H1 (cell line): ENCODE results near the gene ELOF1. TPM values are rescaled to one million over a fixed set of nuclear protein-coding genes. Genes with fewer than 3 reads are reported as not detected.
A peak's percentile ranks its signal among the peaks of the same experiment; 100 is the strongest.

Experiments used
- CTBP2 ChIP-seq: IDR thresholded peaks from 2 replicates; pipeline ENCODE4 v1.7.0; 2011; ENCODE audit warnings: borderline replicate concordance, mild to moderate bottlenecking, moderate library complexity, mixed read lengths, low read length; ENCODE audit not compliant: insufficient read depth, insufficient read length
- EZH2 ChIP-seq: fragments of 200-600 bp; sonication (generic); IDR thresholded peaks from 2 replicates; pipeline ENCODE4 v1.7.1; 2012; ENCODE audit warnings: low read depth, mild to moderate bottlenecking, moderate library complexity, low read length, inconsistent platforms; ENCODE audit not compliant: severe bottlenecking
- KDM4A ChIP-seq: IDR thresholded peaks from one replicate; pipeline ENCODE4 v1.7.1; 2012; ENCODE audit warnings: low read depth, mild to moderate bottlenecking, moderate library complexity, low read length, inconsistent platforms; ENCODE audit not compliant: severe bottlenecking
- RBBP5 ChIP-seq: IDR thresholded peaks from 2 replicates; pipeline ENCODE4 v1.7.1; 2012; ENCODE audit warnings: low read depth, mild to moderate bottlenecking, inconsistent platforms, low read length, moderate library complexity, borderline replicate concordance
- SIN3A ChIP-seq, 2 experiments: IDR thresholded peaks in 1 of 2; conservative IDR thresholded peaks in 1 of 2; 2 replicates each; pipeline ENCODE4 v1.6.1; 2011 to 2012; ENCODE audit warnings: low read length in 2 of 2, improper control_type of control experiment in 1 of 2, low read depth in 1 of 2, mild to moderate bottlenecking in 1 of 2
- SIX5 ChIP-seq: IDR thresholded peaks from 2 replicates; pipeline ENCODE4 v1.6.1; 2011; ENCODE audit warnings: mild to moderate bottlenecking, low read depth, low read length
- SP2 ChIP-seq: IDR thresholded peaks from 2 replicates; pipeline ENCODE4 v1.6.1; 2012; ENCODE audit warnings: mild to moderate bottlenecking, low read length, inconsistent platforms
- ZNF274 ChIP-seq: IDR thresholded peaks from 2 replicates; pipeline ENCODE4 v1.7.0; 2012; ENCODE audit warnings: low read length, borderline replicate concordance; ENCODE audit errors: extremely low read depth
- polyA plus RNA-seq, 7 experiments: library from polyadenylated mRNA; depleted of rRNA in 3 of 7; stranded (reverse) in 5 of 7; unstranded in 2 of 7; fragments of >200 nt in 5 of 7; fragments of 200-250 nt in 2 of 7; gene quantifications; 1 replicate in 5 of 7; 2 replicates in 1 of 7; 4 replicates in 1 of 7; pipeline versions ENCODE4 v1.2.1 to v1.2.3, GENCODE V29; 2011 to 2013; ENCODE audit warnings: missing spikeins in 2 of 7, mixed read lengths in 2 of 7
- total RNA-seq: library from RNA; stranded (reverse); fragmentation: NEBNext Ultra II Directional; extraction: Animal tissue kit (Norgen Biotek cat#: 25700); gene quantifications from 2 replicates; pipeline ENCODE4 v1.2.1, GENCODE V29; 2021
- TF ChIP-seq, protein P1 (sequence below): IDR thresholded peaks from 2 replicates; pipeline ENCODE4 v1.6.1; 2012; ENCODE audit warnings: low read length, inconsistent platforms

ELOF1 gene
- total and polyA plus RNA-seq, 2 of the 8 experiments (the other 6 are each of a cell fraction or from before 2014, with no cell fraction given) = 84.2 to 101 TPM

DNA sequence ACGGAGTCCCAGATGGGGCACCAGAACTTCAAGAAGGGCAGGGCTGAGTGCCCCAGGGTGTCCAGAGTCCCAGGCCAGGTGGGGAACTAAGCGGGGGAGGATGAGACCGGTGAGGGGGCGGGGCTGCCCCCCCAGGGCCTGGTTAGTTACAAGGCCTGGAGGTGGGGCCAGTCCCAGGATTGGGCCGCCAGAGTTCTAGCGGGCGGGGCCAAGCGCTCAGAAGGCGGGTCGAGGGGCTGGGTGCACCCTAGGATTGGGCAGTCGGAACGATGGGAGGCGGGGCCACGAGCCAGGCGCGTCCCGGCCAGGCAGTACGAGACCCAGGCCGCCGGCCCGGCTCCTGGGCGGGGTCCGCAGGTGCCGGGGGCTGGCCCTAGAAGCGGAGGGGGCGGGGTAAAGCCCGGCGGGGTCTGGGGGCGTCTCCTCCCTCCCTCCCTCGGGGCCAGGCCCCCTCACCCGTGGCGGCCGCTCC, 54.0 kb downstream of the ELOF1 start (continued):
- TF ChIP-seq ZNF274 (no peak), SP2 (no peak), SIN3A (conservative IDR thresholded peaks at IDR 0.05 in 1 of 2, IDR thresholded peaks at IDR 0.05 in 1 of 2; ENCODE audit: low read depth in 1 of 2, low read length in 2 of 2) (peak; percentile 13 to 25; a peak in 1 of 4 replicates), CTBP2 (no peak), KDM4A (no peak), RBBP5 (no peak), SIX5 (no peak), EZH2 (no peak)
- TF ChIP-seq, protein P1, sequence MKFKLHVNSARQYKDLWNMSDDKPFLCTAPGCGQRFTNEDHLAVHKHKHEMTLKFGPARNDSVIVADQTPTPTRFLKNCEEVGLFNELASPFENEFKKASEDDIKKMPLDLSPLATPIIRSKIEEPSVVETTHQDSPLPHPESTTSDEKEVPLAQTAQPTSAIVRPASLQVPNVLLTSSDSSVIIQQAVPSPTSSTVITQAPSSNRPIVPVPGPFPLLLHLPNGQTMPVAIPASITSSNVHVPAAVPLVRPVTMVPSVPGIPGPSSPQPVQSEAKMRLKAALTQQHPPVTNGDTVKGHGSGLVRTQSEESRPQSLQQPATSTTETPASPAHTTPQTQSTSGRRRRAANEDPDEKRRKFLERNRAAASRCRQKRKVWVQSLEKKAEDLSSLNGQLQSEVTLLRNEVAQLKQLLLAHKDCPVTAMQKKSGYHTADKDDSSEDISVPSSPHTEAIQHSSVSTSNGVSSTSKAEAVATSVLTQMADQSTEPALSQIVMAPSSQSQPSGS = no peak
- TF ChIP-seq, all 59 proteins: peak for 7
